GM10266 (cell line): ENCODE results near the gene NRXN3.
"Not testable (repeated sequence)": the region's sequence is repeated elsewhere in the genome, so short reads cannot be mapped to it uniquely, and the experiment has no call there.

Source experiments
- DNase-seq: peaks from one replicate; pipeline ENCODE4 v3.0.0; 2012; ENCODE audit errors: extremely low spot score
- CTCF ChIP-seq: IDR thresholded peaks from 2 replicates; pipeline ENCODE4 v1.5.1; 2012; ENCODE audit warnings: mild to moderate bottlenecking, low read depth; ENCODE audit not compliant: control insufficient read depth, insufficient read depth; ENCODE audit errors: missing control alignments

Gene NRXN3

GRCh38 chr14:79758985-79759384, 1588.8 kb downstream of the NRXN3 start:
- DNase-seq: no peak
- no peak for TF ChIP-seq CTCF

GRCh38 chr14:79764323-79764722, 1594.2 kb downstream of the NRXN3 start:
- TF ChIP-seq CTCF: no peak
- DNase-seq: no peak

GRCh38 chr14:79766511-79766910, 1596.3 kb downstream of the NRXN3 start:
- DNase-seq: no peak
- no peak for TF ChIP-seq CTCF

- TF ChIP-seq CTCF: no peak
- no peak for DNase-seq
Measured at GRCh38 chr14:79767251-79767650, 1597.1 kb downstream of the NRXN3 start.

- not testable (repeated sequence) for DNase-seq
Measured at GRCh38 chr14:79767721-79768120, 1597.5 kb downstream of the NRXN3 start.

GRCh38 chr14:79781882-79782281, 1611.7 kb downstream of the NRXN3 start:
- no peak for DNase-seq
- TF ChIP-seq CTCF: no peak

GRCh38 chr14:79783041-79783440, 1612.9 kb downstream of the NRXN3 start:
- no peak for DNase-seq
- TF ChIP-seq CTCF: no peak

GRCh38 chr14:79786522-79786921, 1616.3 kb downstream of the NRXN3 start:
- TF ChIP-seq CTCF: no peak
- no peak for DNase-seq
